Measurements from ENCODE around the gene FNDC3B.

- TF ChIP-seq POLR2A (IDR thresholded peaks at IDR 0.05; ENCODE audit: extremely low read depth, insufficient read length) = no peak
- TF ChIP-seq, protein P1, sequence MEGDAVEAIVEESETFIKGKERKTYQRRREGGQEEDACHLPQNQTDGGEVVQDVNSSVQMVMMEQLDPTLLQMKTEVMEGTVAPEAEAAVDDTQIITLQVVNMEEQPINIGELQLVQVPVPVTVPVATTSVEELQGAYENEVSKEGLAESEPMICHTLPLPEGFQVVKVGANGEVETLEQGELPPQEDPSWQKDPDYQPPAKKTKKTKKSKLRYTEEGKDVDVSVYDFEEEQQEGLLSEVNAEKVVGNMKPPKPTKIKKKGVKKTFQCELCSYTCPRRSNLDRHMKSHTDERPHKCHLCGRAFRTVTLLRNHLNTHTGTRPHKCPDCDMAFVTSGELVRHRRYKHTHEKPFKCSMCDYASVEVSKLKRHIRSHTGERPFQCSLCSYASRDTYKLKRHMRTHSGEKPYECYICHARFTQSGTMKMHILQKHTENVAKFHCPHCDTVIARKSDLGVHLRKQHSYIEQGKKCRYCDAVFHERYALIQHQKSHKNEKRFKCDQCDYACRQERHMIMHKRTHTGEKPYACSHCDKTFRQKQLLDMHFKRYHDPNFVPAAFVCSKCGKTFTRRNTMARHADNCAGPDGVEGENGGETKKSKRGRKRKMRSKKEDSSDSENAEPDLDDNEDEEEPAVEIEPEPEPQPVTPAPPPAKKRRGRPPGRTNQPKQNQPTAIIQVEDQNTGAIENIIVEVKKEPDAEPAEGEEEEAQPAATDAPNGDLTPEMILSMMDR (IDR thresholded peaks at IDR 0.05; ENCODE audit: low read depth, low read length) = no peak
- no peak for TF ChIP-seq MAX (IDR thresholded peaks at IDR 0.05; ENCODE audit: low read depth, low read length)
- TF ChIP-seq MYC (IDR thresholded peaks at IDR 0.05; ENCODE audit: low read depth, low read length) = no peak
Measured at GRCh38 chr3:172324611-172325203, 285.3 kb downstream of the FNDC3B start.
